Epidermal melanocyte (primary cell): ENCODE results near the gene SMARCC1.

Experiments used
- DNase-seq: peaks from one replicate; pipeline ENCODE4 v3.0.0; 2011; ENCODE audit warnings: low spot score; ENCODE audit not compliant: insufficient read length

Gene SMARCC1

GRCh38 chr3:47636225-47636624 lies 145.5 kb downstream of the SMARCC1 start:
- no peak for DNase-seq

GRCh38 chr3:47635536-47635935 lies 146.2 kb downstream of the SMARCC1 start:
- DNase-seq = no peak

DNA sequence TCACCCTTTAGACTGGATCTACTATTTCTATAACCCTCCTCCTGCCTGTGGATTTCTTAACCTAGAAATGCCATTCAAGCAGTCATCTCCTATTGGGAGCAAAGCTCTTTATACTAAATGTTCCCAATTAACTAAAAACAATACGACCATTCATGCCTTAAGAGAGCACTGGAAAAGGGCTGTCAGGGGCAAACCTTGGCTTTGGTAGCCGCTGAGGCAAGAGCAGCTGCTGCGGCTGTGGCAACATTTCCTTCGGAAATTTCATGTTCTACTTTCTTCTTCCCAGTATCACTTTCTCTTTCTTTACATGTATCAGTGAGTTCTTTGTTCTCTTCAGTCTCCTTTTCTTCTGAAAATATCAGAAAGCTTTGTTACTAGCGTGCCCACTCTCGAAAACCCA lies 146.7 kb downstream of the SMARCC1 start:
- DNase-seq = no peak

GRCh38 chr3:47630810-47631209 lies 150.9 kb downstream of the SMARCC1 start:
- DNase-seq = no peak

DNA sequence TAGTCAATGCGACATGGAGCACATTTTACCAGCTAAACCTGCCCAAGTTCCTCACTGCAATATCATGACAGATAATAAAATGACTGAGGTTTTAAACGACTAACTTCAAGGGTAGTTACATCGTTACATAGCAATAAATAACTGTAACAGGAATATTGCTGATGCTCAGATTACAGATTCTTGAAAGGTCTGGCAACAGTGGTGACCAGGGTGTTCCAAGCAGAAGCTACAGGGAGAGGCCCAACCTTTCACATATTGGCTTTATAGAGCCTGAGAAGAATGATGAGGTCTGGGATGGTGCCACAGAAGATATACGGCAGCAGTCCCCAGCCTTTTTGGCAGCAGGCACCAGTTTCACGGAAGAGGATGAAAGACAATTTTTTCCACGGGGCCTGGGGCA lies 151.9 kb downstream of the SMARCC1 start:
- no peak for DNase-seq

DNA sequence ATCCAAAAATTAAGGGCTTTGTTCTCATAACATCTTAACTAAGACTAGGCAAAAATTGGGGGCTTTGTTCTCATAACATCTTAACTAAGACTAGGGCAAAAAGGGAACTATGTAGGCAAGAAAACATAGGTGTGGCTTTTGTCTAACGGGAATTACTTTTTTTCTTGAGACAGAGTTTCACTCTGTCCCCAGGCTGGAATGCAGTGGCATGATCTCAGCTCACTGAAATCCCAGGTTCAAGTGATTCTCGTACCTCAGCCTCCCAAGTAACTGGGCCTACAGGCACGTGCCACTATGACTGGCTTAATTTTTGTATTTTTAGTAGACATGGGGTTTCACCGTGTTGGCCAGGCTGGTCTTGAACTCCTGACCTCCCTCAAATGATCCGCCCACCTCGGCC lies 153.3 kb downstream of the SMARCC1 start:
- DNase-seq = no peak

GRCh38 chr3:47622671-47623461 lies 158.8 kb downstream of the SMARCC1 start:
- DNase-seq = no peak

DNA sequence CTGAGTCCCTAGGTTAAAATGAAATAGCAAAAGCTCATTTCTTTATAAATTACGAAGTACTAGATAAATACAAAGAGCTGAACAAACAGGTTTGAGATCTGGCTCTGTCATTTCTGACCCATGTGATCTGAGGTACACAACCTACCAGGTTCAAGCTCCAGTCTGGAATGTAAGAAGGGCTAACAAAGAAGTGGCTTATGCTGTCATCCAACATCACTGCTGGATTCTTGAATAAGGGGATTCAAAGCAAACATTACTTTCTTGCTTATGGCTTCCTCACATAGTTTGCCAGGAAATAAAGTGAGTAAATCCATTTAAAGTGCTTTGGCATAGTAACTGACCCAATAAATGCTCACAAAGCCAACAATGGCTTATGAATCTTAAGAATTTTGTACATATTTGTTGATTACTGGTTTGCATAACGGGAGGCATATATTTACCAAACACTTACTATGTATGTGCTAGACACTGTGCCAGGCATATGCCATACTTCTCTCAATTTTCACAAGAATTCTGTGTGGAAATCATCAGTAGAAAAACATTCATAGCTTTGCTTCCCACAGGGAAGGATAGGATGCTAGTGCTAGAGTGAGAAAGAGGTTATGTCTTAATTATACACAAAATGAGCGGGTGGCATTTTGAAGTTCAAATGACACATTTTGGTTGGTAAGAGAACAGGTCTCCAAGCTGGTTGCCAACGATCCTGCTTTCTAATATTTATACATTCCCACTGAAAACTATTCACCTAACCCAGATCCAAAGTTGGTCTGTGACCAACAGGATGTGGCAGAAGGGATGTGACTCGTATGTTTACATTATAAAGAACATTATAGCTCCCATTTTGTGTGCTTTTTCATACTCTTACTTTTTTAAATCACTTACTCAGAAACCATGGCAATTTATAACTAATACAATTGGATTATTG lies 164.3 kb downstream of the SMARCC1 start:
- DNase-seq = no peak

DNA sequence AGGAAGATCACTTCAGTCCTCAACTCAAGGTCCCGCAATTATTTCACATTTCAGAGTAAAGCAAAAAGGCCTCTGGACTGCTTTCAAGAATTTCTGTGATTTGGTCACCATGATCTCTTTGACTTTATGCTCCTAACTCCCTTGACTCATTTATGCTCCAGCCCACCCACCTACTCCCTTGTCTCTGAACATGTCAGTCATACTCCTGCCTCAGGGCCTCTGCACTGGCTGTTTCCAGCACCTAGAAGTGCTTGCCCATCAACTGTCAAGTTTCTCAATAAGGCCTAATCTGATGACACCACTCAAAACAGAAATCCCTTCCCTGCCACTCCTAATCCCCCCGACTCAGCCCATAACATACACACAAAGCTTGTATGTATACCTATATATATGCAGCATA lies 166.9 kb downstream of the SMARCC1 start:
- DNase-seq = no peak

DNA sequence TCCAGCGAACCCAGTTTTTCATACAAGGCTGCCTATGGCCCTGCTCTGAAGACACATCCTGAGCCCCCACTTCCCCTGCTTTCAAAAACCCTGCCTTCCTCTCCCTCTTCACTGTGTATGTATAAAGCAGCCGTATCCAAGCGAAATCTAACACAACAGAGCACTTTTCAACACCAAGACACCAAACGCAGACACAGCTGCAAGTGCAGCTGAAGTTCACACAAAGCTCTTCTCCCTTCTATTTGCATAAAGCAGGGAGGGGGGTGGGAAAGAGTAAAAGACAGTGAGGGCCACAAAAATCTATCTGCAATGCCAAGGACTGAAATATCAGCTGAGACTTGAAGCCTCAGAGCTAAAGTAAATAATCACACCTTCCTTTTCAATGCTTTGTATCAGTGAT lies 168.0 kb downstream of the SMARCC1 start:
- DNase-seq = no peak

GRCh38 chr3:47612879-47613278 lies 168.8 kb downstream of the SMARCC1 start:
- no peak for DNase-seq

DNA sequence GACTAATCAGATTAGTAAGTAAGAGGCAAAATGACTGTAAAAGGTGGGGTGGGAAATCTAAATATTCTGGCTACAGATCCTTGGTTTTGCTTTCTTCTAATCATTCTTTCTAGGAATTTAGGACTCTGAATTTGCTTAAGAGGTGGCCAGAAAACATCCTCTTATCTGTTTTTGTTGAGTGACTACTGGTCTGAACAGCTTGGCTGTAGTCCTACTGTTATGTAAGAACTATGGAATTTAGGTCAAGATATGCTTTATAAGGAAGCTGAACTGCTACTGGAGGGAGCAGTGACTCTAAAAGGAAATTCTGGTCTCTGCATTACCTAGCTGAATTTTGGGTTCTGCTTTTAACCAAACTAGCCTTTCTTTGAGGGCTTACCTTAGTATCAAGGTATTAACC lies 169.5 kb downstream of the SMARCC1 start:
- no peak for DNase-seq

GRCh38 chr3:47611576-47611975 lies 170.1 kb downstream of the SMARCC1 start:
- DNase-seq = no peak

DNA sequence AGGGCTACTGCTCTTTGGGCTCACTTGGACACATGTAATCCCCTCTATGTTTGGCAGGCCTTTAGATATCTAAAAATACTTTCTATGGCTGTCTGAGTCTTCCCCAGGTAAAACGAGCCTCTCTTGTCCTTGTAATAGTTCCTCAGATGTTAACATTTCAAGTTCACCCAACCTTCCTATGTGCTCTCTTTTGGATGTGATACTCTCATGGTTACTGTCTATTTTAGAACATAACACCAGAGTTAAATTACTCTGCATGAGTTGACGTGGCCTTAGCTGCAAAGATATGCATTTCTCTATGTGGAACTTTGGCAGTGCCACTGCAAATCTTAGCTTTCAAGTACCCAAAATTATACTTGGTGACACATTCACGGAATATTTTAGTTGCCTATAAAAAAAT lies 171.1 kb downstream of the SMARCC1 start:
- DNase-seq = no peak

- no peak for DNase-seq
Observed at GRCh38 chr3:47607335-47607734, 174.4 kb downstream of the SMARCC1 start.

- no peak for DNase-seq
Observed at GRCh38 chr3:47606165-47606564, 175.5 kb downstream of the SMARCC1 start.

DNA sequence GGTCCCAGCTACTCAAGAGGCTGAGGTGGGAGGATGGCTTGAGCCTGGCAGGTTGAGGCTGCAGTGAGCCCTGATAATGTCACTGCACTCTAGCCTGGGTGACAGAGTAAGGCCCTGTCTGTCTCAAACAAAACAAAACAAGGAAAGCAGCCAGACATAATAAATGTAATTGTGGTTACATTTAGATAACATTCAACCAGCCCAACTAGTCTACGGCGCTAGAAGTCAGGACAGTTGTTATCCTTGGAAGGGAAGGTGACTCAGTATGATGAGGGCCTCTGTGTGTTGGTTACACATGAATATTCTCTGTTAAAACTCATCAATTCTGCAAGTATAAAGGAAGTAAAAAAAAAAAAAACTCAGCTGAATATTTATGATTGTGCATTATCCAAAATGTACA lies 176.0 kb downstream of the SMARCC1 start:
- no peak for DNase-seq

GRCh38 chr3:47604145-47604544 lies 177.5 kb downstream of the SMARCC1 start:
- DNase-seq = no peak

DNA sequence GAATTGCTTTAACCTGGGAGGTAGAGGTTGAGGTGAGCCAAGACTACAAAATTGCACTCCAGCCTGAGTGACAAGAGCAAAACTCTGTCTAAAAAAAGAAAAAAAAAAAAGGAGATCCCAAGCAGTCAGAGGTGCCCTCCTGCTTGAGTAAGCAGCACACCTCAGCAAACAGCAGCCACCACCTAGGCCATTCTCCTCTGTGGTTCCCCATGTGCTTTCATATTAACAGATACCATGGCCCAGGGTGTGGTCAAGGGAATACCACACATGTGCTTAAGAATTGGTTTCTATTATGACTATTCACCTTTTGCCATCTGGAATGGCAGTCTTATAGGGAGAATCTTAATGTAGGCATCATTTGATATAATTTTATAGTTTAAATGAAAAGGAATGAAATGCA lies 178.4 kb downstream of the SMARCC1 start:
- DNase-seq = no peak

GRCh38 chr3:47601281-47601680 lies 180.4 kb downstream of the SMARCC1 start:
- no peak for DNase-seq

DNA sequence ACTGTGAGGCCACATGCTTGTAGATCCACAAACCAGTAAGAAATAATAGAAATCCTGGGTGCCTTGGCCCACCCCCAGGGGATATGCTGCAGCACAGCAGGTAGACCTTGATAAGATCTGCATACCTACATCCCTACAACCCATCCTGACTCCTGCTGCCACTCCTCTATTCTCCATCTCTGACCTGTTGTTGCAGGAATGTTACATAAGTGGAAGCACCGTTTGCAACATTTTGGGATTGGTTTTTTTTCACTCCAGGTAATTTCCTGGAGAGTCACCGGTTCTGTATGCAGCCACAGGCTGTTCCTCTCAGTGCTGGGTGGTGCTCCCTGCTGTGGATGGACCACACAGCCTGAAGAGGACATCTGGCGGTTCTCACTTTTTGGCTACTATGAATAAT lies 186.9 kb downstream of the SMARCC1 start:
- DNase-seq = no peak

- no peak for DNase-seq
Observed at GRCh38 chr3:47592066-47592795, 189.5 kb downstream of the SMARCC1 start.
